HepG2 (cell line): ENCODE results near the gene NAT9. TPM values are rescaled to one million over a fixed set of nuclear protein-coding genes. Genes with fewer than 3 reads are reported as not detected.

ENCODE experiments used
- ATF6 ChIP-seq: sonication (generic); formaldehyde crosslinking; conservative IDR thresholded peaks from 2 replicates; pipeline ENCODE4 v1.4.0; 2020; ENCODE audit warnings: missing genetic modification reagents
- CEBPB ChIP-seq: IDR thresholded peaks from 2 replicates; pipeline ENCODE4 v1.6.1; 2011; ENCODE audit warnings: low read depth, low read length, improper control_type of control experiment, borderline replicate concordance
- GATA4 ChIP-seq: sonication (generic); IDR thresholded peaks from 2 replicates; pipeline ENCODE4 v1.6.1; 2016; ENCODE audit warnings: antibody characterized with exemption, low read depth, borderline replicate concordance
- IRX3 ChIP-seq: sonication (generic); formaldehyde crosslinking; IDR thresholded peaks from 2 replicates; pipeline ENCODE4 v1.8.1; 2023; ENCODE audit warnings: mild to moderate bottlenecking, low read depth, missing genetic modification reagents, borderline replicate concordance
- KAT7 ChIP-seq: IDR thresholded peaks from 2 replicates; pipeline ENCODE4 v1.6.1; 2018; ENCODE audit warnings: borderline replicate concordance, missing compliant biosample characterization
- KAT8 ChIP-seq: IDR thresholded peaks from 2 replicates; pipeline ENCODE4 v1.6.1; 2016; ENCODE audit warnings: missing genetic modification reagents, missing compliant biosample characterization
- KLF16 ChIP-seq, 2 experiments: sonication (generic) in 1 of 2; formaldehyde crosslinking in 1 of 2; IDR thresholded peaks; 2 replicates each; pipeline versions ENCODE4 v1.6.1 to v1.8.0; 2016 to 2023; ENCODE audit warnings: missing genetic modification reagents in 2 of 2, missing compliant biosample characterization in 1 of 2
- KLF9 ChIP-seq: IDR thresholded peaks from 2 replicates; pipeline ENCODE4 v1.6.1; 2016; ENCODE audit warnings: low read depth
- KMT2B ChIP-seq: IDR thresholded peaks from 2 replicates; pipeline ENCODE4 v1.6.1; 2016; ENCODE audit warnings: missing genetic modification reagents, missing compliant biosample characterization
- LCORL ChIP-seq, 2 experiments: fragments of 450-650 bp in 1 of 2; sonication (generic) in 1 of 2; formaldehyde crosslinking in 1 of 2; IDR thresholded peaks; 2 replicates each; pipeline versions ENCODE4 v1.5.0 to v1.6.1; 2017 to 2020; ENCODE audit warnings: antibody characterized with exemption in 1 of 2, missing genetic modification reagents in 1 of 2
- MTERF4 ChIP-seq: sonication (generic); formaldehyde crosslinking; IDR thresholded peaks from 2 replicates; pipeline ENCODE4 v1.8.0; 2023; ENCODE audit warnings: mild to moderate bottlenecking, missing genetic modification reagents
- NPAS2 ChIP-seq: sonication (generic); formaldehyde crosslinking; IDR thresholded peaks from 2 replicates; pipeline ENCODE4 v1.8.0; 2022; ENCODE audit warnings: mild to moderate bottlenecking, missing genetic modification reagents, borderline replicate concordance
- PHF20 ChIP-seq: sonication (generic); formaldehyde crosslinking; IDR thresholded peaks from 2 replicates; pipeline ENCODE4 v1.5.0; 2020; ENCODE audit warnings: mild to moderate bottlenecking, missing genetic modification reagents
- POGK ChIP-seq: sonication (generic); formaldehyde crosslinking; conservative IDR thresholded peaks from 2 replicates; pipeline ENCODE4 v1.8.0; 2022; ENCODE audit warnings: mild to moderate bottlenecking, moderate library complexity, missing genetic modification reagents
- RFX3 ChIP-seq: IDR thresholded peaks from 2 replicates; pipeline ENCODE4 v1.6.1; 2016; ENCODE audit warnings: missing biosample characterization, missing genetic modification reagents
- RNF2 ChIP-seq: fragments of 450-650 bp; conservative IDR thresholded peaks from 2 replicates; pipeline ENCODE4 v1.6.1; 2016; ENCODE audit warnings: low read depth
- SMAD3 ChIP-seq: sonication (generic); formaldehyde crosslinking; IDR thresholded peaks from 2 replicates; pipeline ENCODE4 v1.4.0; 2020; ENCODE audit warnings: missing genetic modification reagents
- SRY ChIP-seq: sonication (generic); formaldehyde crosslinking; IDR thresholded peaks from 2 replicates; pipeline ENCODE4 v1.8.0; 2022; ENCODE audit warnings: mild to moderate bottlenecking, missing genetic modification reagents
- TRAFD1 ChIP-seq: sonication (generic); formaldehyde crosslinking; IDR thresholded peaks from 2 replicates; pipeline ENCODE4 v1.5.1; 2020; ENCODE audit warnings: missing genetic modification reagents, mild to moderate bottlenecking, borderline replicate concordance
- ZNF136 ChIP-seq: sonication (generic); formaldehyde crosslinking; IDR thresholded peaks from 2 replicates; pipeline ENCODE4 v1.8.1; 2022; ENCODE audit warnings: low read depth, mild to moderate bottlenecking, moderate library complexity, missing genetic modification reagents
- ZNF333 ChIP-seq: sonication (generic); formaldehyde crosslinking; IDR thresholded peaks from 2 replicates; pipeline ENCODE4 v1.4.0; 2020; ENCODE audit warnings: mild to moderate bottlenecking, missing genetic modification reagents, borderline replicate concordance
- ZNF501 ChIP-seq: sonication (generic); formaldehyde crosslinking; IDR thresholded peaks from 2 replicates; pipeline ENCODE4 v1.5.1; 2020; ENCODE audit warnings: mild to moderate bottlenecking, moderate library complexity, missing genetic modification reagents
- ZNF746 ChIP-seq: sonication (generic); formaldehyde crosslinking; IDR thresholded peaks from 2 replicates; pipeline ENCODE4 v1.8.0; 2022; ENCODE audit warnings: mild to moderate bottlenecking, missing genetic modification reagents
- ZNF781 ChIP-seq: sonication (generic); formaldehyde crosslinking; IDR thresholded peaks from 2 replicates; pipeline ENCODE4 v1.5.1; 2020; ENCODE audit warnings: borderline replicate concordance, mild to moderate bottlenecking, missing genetic modification reagents; ENCODE audit errors: not compliant biosample characterization
- polyA plus RNA-seq, 8 experiments: library from polyadenylated mRNA; depleted of rRNA in 3 of 8; stranded (reverse) in 7 of 8; unstranded in 1 of 8; fragments of >200 nt; fragmentation: Illumina TruSeq in 4 of 8; extraction: Trizol in 4 of 8; gene quantifications; 2 replicates each; pipeline versions ENCODE4 v1.2.1 to v1.2.3, GENCODE V29; 2011 to 2016; ENCODE audit warnings: low read depth in 4 of 8, missing spikeins in 1 of 8, mixed read lengths in 1 of 8; ENCODE audit not compliant: insufficient read depth in 1 of 8
- total RNA-seq, 5 experiments: library from RNA; depleted of rRNA; stranded (reverse); fragments of >200 nt; fragmentation: Illumina TruSeq; extraction: Trizol; gene quantifications; 2 replicates each; pipeline ENCODE4 v1.2.3, GENCODE V29; 2016; ENCODE audit warnings: low read depth in 1 of 5
- TF ChIP-seq, protein P1 (sequence below): IDR thresholded peaks from 2 replicates; pipeline ENCODE4 v1.6.1; 2016; ENCODE audit warnings: mild to moderate bottlenecking, missing biosample characterization, missing genetic modification reagents

NAT9 gene
- total and polyA plus RNA-seq, 2 of the 13 experiments (the other 11 are each of a cell fraction or from before 2014, with no cell fraction given): 39.7 to 44.2 TPM

DNA sequence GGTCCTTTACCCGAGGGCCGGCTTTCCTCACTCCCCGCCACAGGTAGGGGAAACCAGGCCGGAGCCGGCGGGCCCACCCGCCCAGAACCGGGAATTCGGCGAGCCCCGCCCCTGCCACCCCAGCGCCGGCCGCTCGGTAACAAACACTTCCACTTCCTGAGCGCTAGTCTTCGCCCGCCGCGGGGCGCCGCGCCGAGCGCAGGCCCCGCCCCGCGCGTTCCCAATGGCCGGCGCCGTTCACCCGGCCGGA is 27.9 kb downstream of the NAT9 start (continued):
- TF ChIP-seq RFX3 (CRISPR knock-in tag) (no peak), MTERF4 (CRISPR knock-in tag) (peak; percentile 11; the same call in 1 of the 2 replicates), IRX3 (no peak), LCORL (IDR thresholded peaks at IDR 0.05) (no peak), LCORL (CRISPR knock-in tag; IDR thresholded peaks at IDR 0.05) (0 out of 2 replicates have a peak, but pooled peaks have one; percentile 59), KAT7 (no peak), SRY (no peak), PHF20 (CRISPR knock-in tag) (peak; percentile 22; the same call in 1 of the 2 replicates), ZNF136 (CRISPR knock-in tag) (no peak), TRAFD1 (CRISPR knock-in tag) (peak; percentile 10; the same call in 1 of the 2 replicates), KLF16 (CRISPR knock-in tag; IDR thresholded peaks at IDR 0.05) (no peak), CEBPB (no peak), ATF6 (CRISPR knock-in tag) (no peak), RNF2 (no peak), ZNF501 (CRISPR knock-in tag) (0 out of 2 replicates have a peak, but pooled peaks have one; percentile 15), ZNF781 (CRISPR knock-in tag) (no peak), KMT2B (CRISPR knock-in tag) (no peak), ZNF746 (CRISPR knock-in tag) (no peak), KAT8 (no peak), SMAD3 (CRISPR knock-in tag) (no peak), NPAS2 (no peak), POGK (CRISPR knock-in tag) (no peak), ZNF333 (CRISPR knock-in tag) (no peak), GATA4 (no peak), KLF9 (CRISPR knock-in tag) (no peak)
- TF ChIP-seq, protein P1, sequence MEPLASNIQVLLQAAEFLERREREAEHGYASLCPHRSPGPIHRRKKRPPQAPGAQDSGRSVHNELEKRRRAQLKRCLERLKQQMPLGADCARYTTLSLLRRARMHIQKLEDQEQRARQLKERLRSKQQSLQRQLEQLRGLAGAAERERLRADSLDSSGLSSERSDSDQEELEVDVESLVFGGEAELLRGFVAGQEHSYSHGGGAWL (CRISPR knock-in tag): no peak
